SJSA1 (cell line): ENCODE results near the gene CNIH4. TPM values are rescaled to one million over a fixed set of nuclear protein-coding genes. Genes with fewer than 3 reads are reported as not detected.
A peak's percentile ranks its signal among the peaks of the same experiment; 100 is the strongest.
"Not testable (repeated sequence)": the region's sequence is repeated elsewhere in the genome, so short reads cannot be mapped to it uniquely, and the experiment has no call there.

ENCODE experiments used
- DNase-seq, 2 experiments: peaks; one replicate each; pipeline ENCODE4 v3.0.0-alpha.2; 2015 to 2020; ENCODE audit warnings: low spot score in 2 of 2, low read depth in 1 of 2
- H3K27ac ChIP-seq: fragments of 250-450 bp; sonication (Bioruptor Pico); 2 replicates; pipeline ENCODE4 v1.5.1; 2020; ENCODE audit warnings: mild to moderate bottlenecking, moderate library complexity
- H3K27me3 ChIP-seq: fragments of 250-450 bp; sonication (Bioruptor Pico); replicated peaks from 2 replicates; pipeline ENCODE4 v1.5.1; 2020; ENCODE audit warnings: mild to moderate bottlenecking, moderate library complexity
- H3K36me3 ChIP-seq: fragments of 250-450 bp; sonication (Bioruptor Pico); 2 replicates; pipeline ENCODE4 v1.5.1; 2020; ENCODE audit warnings: mild to moderate bottlenecking
- H3K4me1 ChIP-seq: fragments of 250-450 bp; sonication (Bioruptor Pico); replicated peaks from 2 replicates; pipeline ENCODE4 v1.6.1; 2021; ENCODE audit warnings: mild to moderate bottlenecking
- H3K4me3 ChIP-seq: fragments of 250-450 bp; sonication (Bioruptor Pico); 2 replicates; pipeline ENCODE4 v1.5.1; 2020; ENCODE audit warnings: mild to moderate bottlenecking
- H3K9me3 ChIP-seq: fragments of 250-450 bp; sonication (Bioruptor Pico); replicated peaks from 2 replicates; pipeline ENCODE4 v1.5.1; 2020; ENCODE audit warnings: mild to moderate bottlenecking
- total RNA-seq: library from RNA; depleted of rRNA; stranded (reverse); fragments of >200 nt; shearing (Covaris generic); gene quantifications from 2 replicates; pipeline ENCODE4 v1.2.3, GENCODE V29; 2014

CNIH4 gene
- total RNA-seq, 1 experiment from 2014 or later: 71.9 TPM

DNA sequence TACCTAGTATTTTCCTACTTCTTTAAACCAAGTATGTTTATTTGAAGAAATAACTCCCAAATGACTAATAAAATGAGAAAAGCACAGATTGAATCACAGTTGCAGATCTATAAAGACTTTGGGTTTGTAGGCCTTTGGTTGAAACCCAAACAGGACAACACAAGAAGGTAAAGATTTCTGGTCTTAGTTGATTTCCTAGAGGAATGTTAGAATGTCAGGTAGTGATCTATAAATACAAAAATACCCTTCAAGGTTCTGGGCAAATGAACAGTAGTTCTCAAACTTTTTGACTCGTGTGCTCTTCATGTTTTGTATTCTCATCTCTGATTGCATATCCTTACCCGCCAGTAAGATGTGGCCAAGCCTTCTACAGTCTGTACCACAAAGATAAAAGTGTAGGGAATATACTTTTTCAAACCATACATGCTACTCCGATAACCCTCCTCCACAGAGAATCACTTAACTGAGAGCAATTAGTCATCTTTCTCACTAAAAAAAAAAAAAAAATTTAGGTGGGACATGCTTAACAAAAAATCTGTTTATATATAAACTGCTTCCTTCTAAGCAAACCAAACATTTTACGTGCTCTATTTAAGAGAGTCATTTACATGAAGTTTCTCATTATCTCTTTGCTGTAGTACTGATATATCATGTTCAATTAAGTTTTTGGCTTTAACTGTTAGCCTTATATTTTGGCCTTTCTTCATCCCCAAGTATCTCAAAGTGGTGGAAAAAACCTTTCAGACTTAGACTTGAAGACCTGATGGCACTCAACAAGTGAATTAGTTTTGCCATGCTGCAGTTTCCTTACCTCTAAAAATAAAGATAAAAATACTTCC, 36.0 kb downstream of the CNIH4 start:
- Histone ChIP-seq H3K4me3 (no peak overlapping the region), H3K36me3 (peaks cover 90% of the 10 kb centered on the region), H3K9me3 (no peaks in the 10 kb centered on the region), H3K27ac (no peak overlapping the region), H3K4me1 (peaks cover 7% of the 10 kb centered on the region; the same call in 1 of the 2 replicates), H3K27me3 (no peaks in the 10 kb centered on the region)
- no peak for DNase-seq

GRCh38 chr1:224393294-224393693, 36.6 kb downstream of the CNIH4 start:
- Histone ChIP-seq H3K9me3 (no peaks in the 10 kb centered on the region), H3K36me3 (peaks cover 88% of the 10 kb centered on the region), H3K4me3 (no peak overlapping the region), H3K4me1 (peaks cover 7% of the 10 kb centered on the region; the same call in 1 of the 2 replicates), H3K27me3 (no peaks in the 10 kb centered on the region), H3K27ac (no peak overlapping the region)
- no peak for DNase-seq

DNA sequence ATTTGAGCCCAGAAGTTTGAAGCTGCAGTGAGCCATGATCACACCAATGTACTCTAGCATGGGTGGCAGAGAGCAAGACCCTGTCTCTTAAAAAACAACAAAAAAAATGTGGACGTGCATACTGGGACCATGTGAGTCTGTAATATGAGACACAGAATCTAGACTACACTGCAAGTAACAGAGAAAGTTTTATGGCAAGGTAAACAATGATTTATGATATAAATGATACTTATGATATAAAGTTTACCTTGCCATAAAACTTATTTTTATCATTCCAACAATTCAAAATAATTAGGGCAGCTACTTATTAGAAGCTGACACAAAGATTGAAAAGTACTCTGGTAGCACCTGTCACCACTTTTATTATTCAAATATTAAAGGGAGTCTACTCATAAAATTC, 43.2 kb downstream of the CNIH4 start:
- H3K27ac ChIP-seq: no peak overlapping the region
- H3K36me3 ChIP-seq: peaks cover 89% of the 10 kb centered on the region

DNA sequence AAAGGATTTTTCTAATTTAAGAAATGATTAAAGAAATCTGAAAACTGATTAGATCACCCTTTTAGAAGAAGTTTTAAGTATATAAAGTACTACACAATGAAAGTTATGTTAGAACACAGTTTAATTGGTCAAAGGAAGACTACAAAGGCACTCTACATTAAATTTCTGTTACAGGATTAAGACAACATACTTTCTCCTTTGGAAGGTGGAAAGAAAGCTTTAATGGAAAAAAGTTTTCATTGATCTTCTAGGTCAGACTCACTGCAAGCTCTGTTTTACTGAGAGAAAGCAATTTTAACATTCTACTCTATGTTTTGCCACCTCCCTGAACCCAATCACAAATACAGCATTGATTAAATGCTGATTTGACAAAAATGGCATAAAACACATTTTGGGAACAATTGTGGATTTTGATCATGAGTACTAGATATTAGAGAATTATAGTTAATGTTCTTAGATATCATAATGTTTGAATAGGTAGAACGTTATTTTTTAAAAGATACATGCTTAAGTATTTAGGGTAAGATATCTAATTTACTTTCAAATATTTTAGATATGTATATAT, 45.9 kb downstream of the CNIH4 start:
- Histone ChIP-seq H3K36me3 (peaks cover 79% of the 10 kb centered on the region), H3K4me3 (no peak overlapping the region), H3K9me3 (no peaks in the 10 kb centered on the region), H3K4me1 (peaks cover 12% of the 10 kb centered on the region), H3K27ac (no peak overlapping the region), H3K27me3 (no peaks in the 10 kb centered on the region)
- no peak for DNase-seq

More for the DNA sequence above, 43.2 kb downstream of the CNIH4 start:
- H3K27me3 ChIP-seq: no peaks in the 10 kb centered on the region
- DNase-seq: no peak
- H3K4me1 ChIP-seq: no peaks in the 10 kb centered on the region
- H3K9me3 ChIP-seq: no peaks in the 10 kb centered on the region
- H3K4me3 ChIP-seq: no peak overlapping the region

GRCh38 chr1:224404916-224405603, 48.4 kb downstream of the CNIH4 start:
- Histone ChIP-seq H3K27me3 (no peaks in the 10 kb centered on the region), H3K4me1 (peaks cover 12% of the 10 kb centered on the region), H3K9me3 (no peaks in the 10 kb centered on the region), H3K36me3 (peaks cover 82% of the 10 kb centered on the region), H3K27ac (no peak overlapping the region), H3K4me3 (no peak overlapping the region)
- DNase-seq: no peak

GRCh38 chr1:224405604-224405970, 48.9 kb downstream of the CNIH4 start:
- Histone ChIP-seq H3K4me3 (no peak overlapping the region), H3K9me3 (no peaks in the 10 kb centered on the region), H3K27ac (no peak overlapping the region), H3K27me3 (no peaks in the 10 kb centered on the region), H3K36me3 (peaks cover 82% of the 10 kb centered on the region), H3K4me1 (peaks cover 12% of the 10 kb centered on the region)
- DNase-seq: no peak

DNA sequence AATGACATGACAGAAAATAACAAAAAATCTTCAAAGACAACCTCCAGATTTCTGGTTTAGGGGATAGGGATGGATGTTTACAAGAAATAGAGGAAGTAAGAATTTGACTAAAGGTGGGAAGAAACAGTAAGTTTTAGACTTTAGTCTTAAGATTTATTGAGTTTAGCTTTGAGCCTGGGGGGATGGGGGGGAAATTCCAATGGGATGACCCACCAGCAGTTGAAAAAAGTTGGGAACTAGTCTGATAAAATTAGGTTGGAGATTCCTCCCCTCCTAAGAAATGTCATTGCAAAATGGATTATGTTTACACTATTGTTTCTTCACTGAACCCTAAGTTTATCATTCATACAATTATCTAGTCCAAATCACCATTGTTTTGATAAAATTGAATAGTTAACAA, 49.5 kb downstream of the CNIH4 start:
- Histone ChIP-seq H3K36me3 (peaks cover 82% of the 10 kb centered on the region), H3K27ac (no peak overlapping the region), H3K27me3 (no peaks in the 10 kb centered on the region), H3K9me3 (no peaks in the 10 kb centered on the region), H3K4me1 (peaks cover 12% of the 10 kb centered on the region), H3K4me3 (no peak overlapping the region)
- DNase-seq: peak in 1 of 2 experiments; percentile 34

DNA sequence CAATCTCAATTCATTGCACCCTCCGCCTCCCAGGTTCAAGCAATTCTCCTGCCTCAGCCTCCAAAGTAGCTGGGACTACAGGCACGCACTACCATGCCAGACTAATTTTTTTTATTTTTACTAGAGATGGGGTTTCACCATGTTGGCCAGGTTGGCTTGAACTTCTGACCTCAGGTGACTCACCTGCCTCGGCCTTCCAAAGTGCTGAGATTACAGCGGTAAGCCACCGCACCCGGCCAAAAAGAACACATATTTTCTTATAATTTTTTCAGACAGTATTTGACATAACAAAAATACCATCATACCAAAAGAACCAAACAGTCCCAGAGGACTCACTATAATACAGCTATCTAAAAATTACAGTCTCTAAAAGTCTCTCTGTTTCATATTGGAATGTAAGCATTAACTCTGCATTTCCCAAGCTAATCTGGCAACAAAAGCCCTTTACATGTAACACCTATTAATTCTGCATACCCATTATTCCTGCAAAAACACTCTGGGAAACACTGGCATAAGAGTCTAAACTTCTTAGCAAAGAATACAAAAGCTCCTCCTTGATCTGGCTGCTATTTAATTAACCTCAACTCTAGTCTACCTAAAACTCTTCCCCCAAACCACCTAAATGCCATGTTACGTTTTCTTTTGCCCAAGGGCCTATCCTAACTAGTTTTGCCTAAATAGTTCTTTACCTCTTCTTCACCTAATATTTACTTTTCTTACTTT, 51.1 kb downstream of the CNIH4 start:
- no peak overlapping the region for H3K4me3 ChIP-seq
- no peaks in the 10 kb centered on the region for H3K27me3 ChIP-seq
- H3K4me1 ChIP-seq: peaks cover 21% of the 10 kb centered on the region
- no peak for DNase-seq
- H3K36me3 ChIP-seq: peaks cover 83% of the 10 kb centered on the region
- no peak overlapping the region for H3K27ac ChIP-seq
- no peaks in the 10 kb centered on the region for H3K9me3 ChIP-seq

DNA sequence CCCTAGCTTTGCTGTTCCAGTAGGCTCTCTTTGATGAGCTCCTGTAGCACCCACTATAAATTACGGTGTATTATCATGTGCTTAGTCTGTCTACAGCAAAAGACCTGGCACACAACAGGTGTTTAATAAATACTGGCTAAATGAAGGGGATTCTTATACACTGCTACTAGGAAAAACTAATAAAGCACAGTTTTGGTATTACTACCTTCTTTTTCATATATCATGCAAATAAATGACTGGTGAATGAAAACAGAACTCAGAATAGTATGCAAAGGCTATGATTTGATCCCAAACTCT, 51.6 kb downstream of the CNIH4 start:
- Histone ChIP-seq H3K9me3 (no peaks in the 10 kb centered on the region), H3K4me1 (peaks cover 21% of the 10 kb centered on the region), H3K36me3 (peaks cover 85% of the 10 kb centered on the region), H3K27me3 (no peaks in the 10 kb centered on the region), H3K4me3 (no peak overlapping the region), H3K27ac (no peak overlapping the region)
- DNase-seq: no peak

DNA sequence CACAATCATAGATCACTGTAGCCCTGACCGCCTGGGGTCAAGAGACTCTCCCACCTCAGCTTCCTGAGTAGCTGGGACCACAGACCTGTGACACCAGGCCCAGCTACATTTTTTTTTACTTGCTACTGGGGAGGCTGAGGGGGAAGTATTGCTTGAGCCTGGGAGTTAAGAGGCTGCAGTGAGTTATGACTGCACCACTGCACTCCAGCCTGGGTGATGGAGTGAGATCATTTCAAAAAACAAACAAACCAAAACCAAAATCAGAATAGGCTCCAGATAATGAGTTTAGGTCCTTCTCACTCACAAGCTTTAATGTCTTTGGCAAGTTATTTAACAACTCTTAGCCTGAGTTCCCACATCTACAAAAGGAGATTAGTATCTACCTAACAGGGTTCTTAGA, 55.1 kb downstream of the CNIH4 start:
- H3K4me1 ChIP-seq: peaks cover 10% of the 10 kb centered on the region
- peaks cover 69% of the 10 kb centered on the region for H3K36me3 ChIP-seq
- H3K27me3 ChIP-seq: no peaks in the 10 kb centered on the region
- H3K9me3 ChIP-seq: no peaks in the 10 kb centered on the region
- no peak overlapping the region for H3K27ac ChIP-seq
- no peak overlapping the region for H3K4me3 ChIP-seq
- peak in 1 of 2 experiments; percentile 19 for DNase-seq

- no peaks in the 10 kb centered on the region for H3K27me3 ChIP-seq
- H3K9me3 ChIP-seq: no peaks in the 10 kb centered on the region
- peaks cover 85% of the 10 kb centered on the region for H3K36me3 ChIP-seq
- H3K4me3 ChIP-seq: no peak overlapping the region
- no peak overlapping the region for H3K27ac ChIP-seq
- DNase-seq: no peak
- no peaks in the 10 kb centered on the region for H3K4me1 ChIP-seq
Observed at GRCh38 chr1:224420106-224420505, 63.4 kb downstream of the CNIH4 start.

DNA sequence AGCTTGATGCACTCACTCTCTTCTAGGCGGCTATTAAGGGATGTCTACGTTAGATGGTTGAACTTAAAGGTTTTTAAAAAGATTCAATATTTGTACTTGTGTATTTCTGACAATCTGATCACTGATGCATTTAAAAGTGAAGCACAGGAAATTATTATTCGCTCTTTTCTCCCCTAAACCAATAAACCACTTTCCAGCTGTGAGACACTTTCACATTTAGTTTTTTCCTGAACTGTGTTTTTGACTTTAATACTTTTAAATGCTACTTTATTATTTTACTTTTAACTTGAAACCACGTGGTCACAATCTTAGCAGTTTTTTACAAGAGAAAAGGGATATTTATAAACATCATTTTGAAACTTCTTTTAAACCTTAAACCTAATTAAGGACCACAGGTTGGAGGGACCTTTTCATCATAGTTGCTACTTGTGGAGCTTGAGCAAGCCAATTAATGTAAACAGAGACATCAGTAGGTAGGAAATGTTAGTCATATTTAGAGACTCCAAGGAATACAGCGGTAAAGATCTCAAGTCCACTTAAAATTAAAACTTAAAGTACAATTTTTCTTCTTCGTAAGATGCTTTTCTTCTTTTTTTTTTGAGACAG, 68.7 kb downstream of the CNIH4 start:
- H3K4me1 ChIP-seq: peaks cover 10% of the 10 kb centered on the region
- H3K36me3 ChIP-seq: peaks cover 81% of the 10 kb centered on the region
- H3K9me3 ChIP-seq: no peaks in the 10 kb centered on the region
- H3K4me3 ChIP-seq: no peak overlapping the region
- DNase-seq: no peak
- no peak overlapping the region for H3K27ac ChIP-seq
- no peaks in the 10 kb centered on the region for H3K27me3 ChIP-seq

DNA sequence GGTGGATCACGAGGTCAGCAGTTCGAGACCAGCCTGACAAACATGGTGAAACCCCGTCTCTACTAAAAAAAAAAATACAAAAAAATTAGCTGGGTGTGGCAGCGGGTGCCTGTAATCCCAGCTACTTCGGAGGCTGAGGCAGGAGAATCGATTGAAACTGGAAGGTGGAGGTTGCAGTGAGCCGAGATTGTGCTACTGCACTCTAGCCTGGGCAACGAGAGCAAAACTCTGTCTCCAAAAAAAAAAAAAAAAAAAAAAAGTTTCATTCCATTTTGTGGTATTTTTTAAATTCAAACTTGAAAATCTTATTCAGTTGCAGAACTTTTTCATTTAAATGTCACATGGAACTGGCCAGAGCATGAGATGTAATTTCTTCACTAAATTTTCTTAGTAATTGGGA, 70.2 kb downstream of the CNIH4 start:
- Histone ChIP-seq H3K36me3 (peaks cover 80% of the 10 kb centered on the region), H3K4me1 (peaks cover 25% of the 10 kb centered on the region)
- not testable (repeated sequence) for H3K9me3 ChIP-seq, H3K27me3 ChIP-seq, H3K27ac ChIP-seq, H3K4me3 ChIP-seq, DNase-seq
